GM19193 (cell line): Measurements from ENCODE around the gene ANKRD26.

Experiments
- POLR2A ChIP-seq: IDR thresholded peaks from 4 replicates; pipeline ENCODE4 v1.6.1; 2011; ENCODE audit not compliant: insufficient read depth, insufficient read length; ENCODE audit errors: extremely low read depth

Gene ANKRD26

DNA sequence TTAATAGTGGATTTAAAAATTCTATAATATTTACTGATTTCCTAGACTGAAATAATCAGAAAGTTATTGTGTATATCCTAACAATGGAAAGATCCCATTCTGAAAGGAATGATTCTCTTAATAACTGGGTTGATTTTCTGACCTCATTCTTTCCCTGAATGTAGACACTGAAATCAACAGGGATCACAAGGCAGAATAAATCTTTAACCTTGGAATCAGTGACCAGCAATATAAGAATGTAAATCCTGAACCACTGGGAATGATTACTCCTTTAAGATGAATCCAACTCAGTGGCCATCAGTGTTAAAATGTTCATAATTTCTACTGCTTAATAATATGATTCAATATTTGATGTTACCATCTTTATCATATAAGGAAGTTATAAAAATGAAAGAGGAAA is 47.6 kb downstream of the ANKRD26 start:
- no peak for TF ChIP-seq POLR2A

GRCh38 chr10:27041196-27041595 is 59.1 kb downstream of the ANKRD26 start:
- no peak for TF ChIP-seq POLR2A

DNA sequence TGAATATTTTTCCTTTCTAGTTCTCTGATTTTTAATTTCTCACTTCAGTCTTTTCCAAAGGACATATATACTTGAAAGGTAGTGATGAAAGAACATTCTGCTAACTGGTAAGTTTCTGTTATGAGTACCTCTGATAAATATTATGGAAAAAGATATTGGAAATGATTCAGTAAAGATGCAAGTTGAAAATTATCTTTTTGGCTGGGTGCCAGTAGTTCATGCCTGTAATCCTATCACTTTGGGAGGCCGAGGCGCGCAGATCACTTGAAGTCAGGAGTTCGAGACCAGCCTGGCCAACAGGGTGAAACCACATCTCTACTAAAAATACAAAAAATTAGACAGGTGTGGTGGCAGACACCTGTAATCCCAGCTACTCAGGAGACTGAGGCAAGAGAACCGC is 62.1 kb downstream of the ANKRD26 start:
- no peak for TF ChIP-seq POLR2A

DNA sequence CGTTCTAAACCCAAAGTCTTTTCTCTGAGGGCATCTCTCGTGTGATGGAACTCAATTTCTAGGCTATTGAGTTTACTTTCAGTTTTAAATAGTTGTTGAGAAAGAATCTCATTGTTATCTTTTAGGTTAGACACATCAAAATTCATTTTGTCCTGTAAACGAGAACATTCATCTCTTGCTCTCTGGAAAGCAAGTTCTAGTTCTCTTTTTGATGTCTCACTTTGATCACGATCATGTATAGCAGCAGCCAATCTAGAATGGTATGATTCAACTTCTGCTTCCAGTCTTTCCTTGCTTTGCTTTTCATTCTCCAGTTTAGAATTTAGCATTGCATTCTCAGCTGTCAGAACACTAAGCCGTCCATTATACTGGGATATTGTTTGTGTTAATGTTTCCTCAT is 65.1 kb downstream of the ANKRD26 start:
- no peak for TF ChIP-seq POLR2A

DNA sequence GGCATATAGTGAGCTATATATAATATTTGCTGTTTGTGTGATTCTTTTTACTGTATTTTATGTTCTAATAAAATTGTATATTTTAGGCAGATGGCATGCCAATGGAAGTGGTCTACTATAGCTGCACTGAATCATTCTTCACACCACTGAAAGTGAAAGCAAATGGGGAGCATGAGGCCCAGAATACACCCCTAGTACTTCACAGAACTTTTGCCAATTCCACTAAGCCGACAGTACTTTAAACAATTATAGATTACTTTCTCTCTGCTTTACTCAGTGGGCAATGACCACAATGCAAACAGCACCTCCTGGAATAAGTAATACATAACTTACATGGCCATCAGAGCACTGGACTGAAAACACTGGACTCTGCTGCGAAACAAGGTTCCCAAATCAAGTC is 70.2 kb downstream of the ANKRD26 start:
- TF ChIP-seq POLR2A: no peak

- TF ChIP-seq POLR2A: no peak
These were observed 78.2 kb downstream of the ANKRD26 start for GRCh38 chr10:27022048-27022447.

GRCh38 chr10:27020243-27020642 is 80.1 kb downstream of the ANKRD26 start:
- TF ChIP-seq POLR2A: no peak

DNA sequence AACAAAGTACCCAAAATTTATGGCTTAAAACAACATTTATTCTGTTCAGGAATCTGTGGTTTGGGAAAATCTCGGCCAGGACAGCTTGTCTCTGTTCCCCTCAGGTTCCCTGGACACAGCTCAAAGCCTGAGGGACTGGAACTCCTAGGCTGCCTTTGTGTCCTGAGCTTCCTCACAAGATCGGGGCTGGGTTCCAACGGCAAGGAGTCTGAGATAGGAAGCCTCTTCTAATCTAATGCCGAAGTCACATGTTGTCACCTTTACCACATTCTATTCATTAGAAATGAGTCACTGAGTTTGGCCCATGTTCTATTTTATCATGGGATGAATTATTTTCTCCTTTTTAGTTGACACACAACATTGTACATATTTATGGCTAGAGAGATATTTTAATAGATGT is 80.5 kb downstream of the ANKRD26 start:
- TF ChIP-seq POLR2A: no peak

- TF ChIP-seq POLR2A: no peak
These were observed 102.7 kb downstream of the ANKRD26 start for GRCh38 chr10:26997610-26998009.

DNA sequence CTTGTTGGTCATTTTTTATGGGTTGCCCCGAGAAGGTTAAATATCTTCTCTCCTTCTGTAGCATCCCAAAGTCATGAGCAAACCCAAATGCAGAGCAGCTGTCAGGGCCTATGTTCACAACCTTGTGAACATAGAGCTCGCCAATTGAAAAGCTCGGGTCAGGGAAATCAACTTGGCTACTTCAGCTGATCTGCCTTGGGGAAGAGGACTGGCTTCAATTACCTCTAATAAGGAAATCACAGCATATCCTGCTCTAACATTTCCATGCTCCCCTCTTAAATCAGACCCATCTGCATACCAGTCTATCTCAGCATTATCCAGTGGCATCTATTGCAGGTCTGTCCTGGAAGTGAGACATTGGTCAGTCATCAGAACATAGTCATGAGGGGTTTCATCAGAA is 105.6 kb downstream of the ANKRD26 start:
- no peak for TF ChIP-seq POLR2A

DNA sequence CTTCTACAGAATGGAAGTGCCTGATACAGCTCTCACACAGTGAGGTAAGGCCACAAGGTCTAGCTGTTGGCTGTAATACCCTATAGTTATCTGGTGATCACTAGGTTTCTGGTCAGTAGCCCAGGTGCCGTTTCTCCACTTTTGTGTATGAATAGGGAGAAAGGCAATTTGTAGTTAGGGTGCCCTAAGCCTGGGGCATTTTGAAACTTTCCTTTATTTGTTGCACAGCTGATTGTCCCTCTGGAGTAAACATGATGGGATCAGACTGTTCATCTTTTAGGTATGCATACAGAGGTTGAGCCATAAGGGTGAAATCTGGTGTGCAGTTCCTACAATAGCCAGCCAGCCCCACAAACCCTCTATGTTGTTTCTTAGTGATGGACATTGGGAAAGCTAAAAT is 112.4 kb downstream of the ANKRD26 start:
- no peak for TF ChIP-seq POLR2A

DNA sequence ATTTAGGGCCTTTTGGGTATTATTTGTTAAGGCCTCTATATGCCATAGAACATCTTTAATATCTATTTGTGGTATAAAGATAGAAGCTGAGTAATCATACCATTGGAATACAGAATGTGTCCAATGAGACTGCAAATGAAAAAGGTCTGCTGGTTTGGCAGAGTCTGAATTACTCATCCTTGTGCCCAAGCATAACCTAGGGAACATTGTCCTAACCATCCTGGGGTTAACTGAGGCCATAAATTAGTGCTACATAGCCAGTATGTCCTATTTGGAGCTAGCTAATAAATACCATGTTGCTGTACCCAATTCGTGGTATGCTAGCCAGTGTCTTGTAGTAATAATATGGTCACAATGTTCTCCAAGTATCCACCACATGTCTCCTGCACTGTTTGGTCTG is 117.1 kb downstream of the ANKRD26 start:
- no peak for TF ChIP-seq POLR2A

- TF ChIP-seq POLR2A: no peak
These were observed 118.2 kb downstream of the ANKRD26 start for GRCh38 chr10:26982058-26982457.

- TF ChIP-seq POLR2A: no peak
These were observed 119.0 kb downstream of the ANKRD26 start for GRCh38 chr10:26981232-26981824.

DNA sequence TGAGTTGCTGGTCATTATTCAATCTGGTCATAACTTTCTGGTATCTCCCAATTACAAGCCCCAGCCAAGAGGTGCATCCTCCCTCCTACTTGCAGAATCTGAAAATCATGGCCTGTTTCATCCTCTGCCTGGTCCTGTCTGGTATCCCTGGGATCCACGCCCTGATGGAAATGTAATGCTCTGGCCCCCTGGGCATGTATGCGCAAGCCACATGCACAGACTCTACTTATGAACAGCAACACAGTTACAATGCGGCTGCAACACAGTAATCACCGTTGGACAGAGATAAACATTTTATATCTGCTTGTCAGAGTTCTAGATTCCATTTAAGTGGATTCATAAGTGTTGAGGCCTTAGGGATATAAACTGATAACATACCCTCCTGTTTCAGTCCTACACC is 121.8 kb downstream of the ANKRD26 start:
- no peak for TF ChIP-seq POLR2A

GRCh38 chr10:26977635-26978034 is 122.7 kb downstream of the ANKRD26 start:
- TF ChIP-seq POLR2A: no peak

- TF ChIP-seq POLR2A: no peak
These were observed 129.6 kb downstream of the ANKRD26 start for GRCh38 chr10:26970667-26971066.
